IPS-NIHi7 (cell line): ENCODE measurements around the gene SNAI3.

Experiments
- DNase-seq: peaks from one replicate; pipeline ENCODE4 v3.0.0; 2012; ENCODE audit warnings: mixed read lengths; ENCODE audit errors: extremely low spot score

SNAI3 gene

GRCh38 chr16:88634994-88635670, 51.2 kb downstream of the SNAI3 start:
- DNase-seq: no peak

- DNase-seq: peak; percentile 89
These were observed 51.9 kb downstream of the SNAI3 start for GRCh38 chr16:88634141-88634993.

GRCh38 chr16:88633684-88634140, 52.6 kb downstream of the SNAI3 start:
- peak; percentile 83 for DNase-seq

GRCh38 chr16:88632587-88632930, 53.7 kb downstream of the SNAI3 start:
- no peak for DNase-seq

- no peak for DNase-seq
These were observed 54.3 kb downstream of the SNAI3 start for GRCh38 chr16:88631920-88632586.

GRCh38 chr16:88631384-88631783, 54.9 kb downstream of the SNAI3 start:
- no peak for DNase-seq

- DNase-seq: no peak
These were observed 55.4 kb downstream of the SNAI3 start for GRCh38 chr16:88630941-88631340.

GRCh38 chr16:88630433-88630832, 55.9 kb downstream of the SNAI3 start:
- DNase-seq: no peak

GRCh38 chr16:88629835-88630234, 56.5 kb downstream of the SNAI3 start:
- DNase-seq: no peak

GRCh38 chr16:88628512-88628974, 57.8 kb downstream of the SNAI3 start:
- peak; percentile 87 for DNase-seq
